ENCODE data around the gene USP46. TPM values are rescaled to one million over a fixed set of nuclear protein-coding genes. Genes with fewer than 3 reads are reported as not detected.
A peak's percentile ranks its signal among the peaks of the same experiment; 100 is the strongest.

The USP46 gene
- total and polyA plus RNA-seq, 2 of the 4 experiments (the other 2 are of a cell fraction), result 9.3 to 15.4 TPM

DNA sequence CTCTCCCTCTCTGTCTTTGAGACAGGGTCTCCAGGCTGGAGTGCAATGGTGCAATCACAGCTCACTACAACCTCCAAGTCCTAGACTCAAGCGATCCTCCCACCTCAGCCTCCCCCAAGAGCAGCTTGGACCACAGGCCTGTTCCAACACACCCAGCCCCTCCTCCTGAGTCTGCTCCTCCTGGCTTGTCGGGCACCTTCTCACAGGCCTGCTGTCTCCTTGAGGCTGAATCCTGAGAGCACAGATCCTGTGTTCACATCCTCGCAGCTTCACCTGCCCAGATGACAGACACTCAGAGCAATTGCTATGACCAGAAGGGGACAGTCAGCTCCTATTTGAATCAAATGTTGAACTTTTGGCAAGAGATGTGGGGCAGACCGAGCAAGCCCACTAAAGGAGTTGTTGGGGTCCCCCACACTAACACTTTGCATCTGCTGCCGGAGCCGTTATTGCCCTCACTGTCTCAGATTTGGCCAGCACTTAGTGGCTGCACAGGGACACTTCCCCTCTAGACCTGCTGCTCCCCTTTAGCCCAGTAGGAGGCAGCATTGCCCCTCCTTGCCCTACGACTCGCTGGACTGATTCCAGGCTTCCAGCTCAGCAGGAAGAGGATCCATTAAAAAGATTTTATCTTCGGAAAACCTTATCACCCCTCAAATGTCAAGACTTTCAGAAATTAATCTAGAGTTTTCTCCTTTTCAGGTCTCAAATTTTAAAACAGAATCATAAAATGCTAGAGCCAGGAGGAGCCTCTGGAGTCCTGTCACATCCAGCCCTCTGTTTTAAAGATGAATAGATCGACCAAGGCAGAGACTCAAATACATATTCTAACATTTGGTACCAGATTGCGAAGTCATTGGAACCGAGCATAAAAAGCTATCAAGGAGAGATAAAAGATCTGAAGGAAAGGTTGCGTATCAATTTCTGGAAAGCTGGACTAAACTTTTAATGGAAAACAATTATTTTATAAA, 113.7 kb downstream of the USP46 start:
- Histone ChIP-seq H4K5ac (ENCODE audit: low read depth, low read length) (no peak overlapping the region), H4K8ac (ENCODE audit: low read depth in 2 of 2, low read length in 2 of 2) (peak overlapping the region in 1 of 2 experiments; percentile 49; a peak in 2 of 4 replicates), H3K4me3 (ENCODE audit: insufficient read depth, low read depth, low read length) (no peak overlapping the region), H4K20me1 (ENCODE audit: insufficient read depth, low read length) (no peaks in the 10 kb centered on the region), H3K36me3 (ENCODE audit: control insufficient read depth, insufficient read depth, low read length) (no peaks in the 10 kb centered on the region), H3K9me1 (ENCODE audit: insufficient read depth, low read length) (no peaks in the 10 kb centered on the region), H4K91ac (ENCODE audit: insufficient read depth, low read depth, low read length) (peak overlapping the region; percentile 66), H2BK120ac (ENCODE audit: low read depth, low read length) (peak overlapping the region; percentile 65), H3K4ac (ENCODE audit: low read depth, low read length) (peak overlapping the region; percentile 55), H2AK5ac (ENCODE audit: low read depth, low read length) (peak overlapping the region; percentile 18; the same call in 1 of the 2 replicates), H3K18ac (ENCODE audit: low read depth, low read length) (no peak overlapping the region; the same call in 1 of the 2 replicates), H2AK9ac (replicated peaks; ENCODE audit: low read depth, low read length, poor library complexity) (peak overlapping the region; percentile 31), H2BK5ac (ENCODE audit: low read depth, low read length, poor library complexity, severe bottlenecking) (no peak overlapping the region), H3K79me1 (ENCODE audit: low read depth in 1 of 2, low read length in 2 of 2) (no peaks in the 10 kb centered on the region), H3K9me3 (ENCODE audit: control insufficient read depth, insufficient read depth, low read length) (no peaks in the 10 kb centered on the region), H2AFZ (replicated peaks; ENCODE audit: low read length, poor library complexity) (peak overlapping the region; percentile 24), H3K4me2 (ENCODE audit: low read depth, low read length) (no peak overlapping the region), H2BK20ac (ENCODE audit: low read depth, low read length) (peak overlapping the region; percentile 72), H3K9ac (ENCODE audit: low read depth, low read length) (no peak overlapping the region), H3K56ac (ENCODE audit: extremely low read depth, insufficient read depth, low read length) (peak overlapping the region; percentile 40; the same call in 1 of the 2 replicates), H3K14ac (replicated peaks; ENCODE audit: low read depth, low read length) (no peak overlapping the region), H3K23ac (ENCODE audit: low read depth, low read length) (no peak overlapping the region), H3K27ac (ENCODE audit: insufficient read depth, low read length) (no peak overlapping the region), H3K27me3 (ENCODE audit: control insufficient read depth, insufficient read depth, low read length) (no peaks in the 10 kb centered on the region), H2BK15ac (ENCODE audit: low read depth, low read length) (peak overlapping the region; percentile 68), H3K4me1 (ENCODE audit: control insufficient read depth, insufficient read depth, low read length) (no peaks in the 10 kb centered on the region)
- 21% methylated on average over 7 of the region's 13 CpGs; no CpG with 5 or more reads in 1 of the 2 experiments for WGBS, 2 experiments (ENCODE audit: extremely low coverage in 2 of 2, insufficient read length in 1 of 2)
- dilution Hi-C loops (cut with HindIII; ENCODE audit: low sequenced_read_pairs, unreplicated experiment) (no loop called here), intact Hi-C loops (cut with micrococcal nuclease) (loop anchor here (2.0 to 5.0 kb wide), 5 partner anchors 113 to 437 kb away; partner anchors contain the start of genes RASL11B and USP46), in situ Hi-C loops (cut with MboI; ENCODE audit: low sequenced_read_pairs) (loop anchor here (5.0 to 25.0 kb wide), 3 partner anchors 169 to 1692 kb away; partner anchors contain the start of gene PDGFRA)
- TF ChIP-seq, protein P1, sequence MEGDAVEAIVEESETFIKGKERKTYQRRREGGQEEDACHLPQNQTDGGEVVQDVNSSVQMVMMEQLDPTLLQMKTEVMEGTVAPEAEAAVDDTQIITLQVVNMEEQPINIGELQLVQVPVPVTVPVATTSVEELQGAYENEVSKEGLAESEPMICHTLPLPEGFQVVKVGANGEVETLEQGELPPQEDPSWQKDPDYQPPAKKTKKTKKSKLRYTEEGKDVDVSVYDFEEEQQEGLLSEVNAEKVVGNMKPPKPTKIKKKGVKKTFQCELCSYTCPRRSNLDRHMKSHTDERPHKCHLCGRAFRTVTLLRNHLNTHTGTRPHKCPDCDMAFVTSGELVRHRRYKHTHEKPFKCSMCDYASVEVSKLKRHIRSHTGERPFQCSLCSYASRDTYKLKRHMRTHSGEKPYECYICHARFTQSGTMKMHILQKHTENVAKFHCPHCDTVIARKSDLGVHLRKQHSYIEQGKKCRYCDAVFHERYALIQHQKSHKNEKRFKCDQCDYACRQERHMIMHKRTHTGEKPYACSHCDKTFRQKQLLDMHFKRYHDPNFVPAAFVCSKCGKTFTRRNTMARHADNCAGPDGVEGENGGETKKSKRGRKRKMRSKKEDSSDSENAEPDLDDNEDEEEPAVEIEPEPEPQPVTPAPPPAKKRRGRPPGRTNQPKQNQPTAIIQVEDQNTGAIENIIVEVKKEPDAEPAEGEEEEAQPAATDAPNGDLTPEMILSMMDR (conservative IDR thresholded peaks at IDR 0.05; ENCODE audit: low read depth, low read length), result peak; percentile 98
- no peak for TF ChIP-seq NFE2L2 (IDR thresholded peaks at IDR 0.05; ENCODE audit: low read depth, low read length)
- peak; percentile 98 for TF ChIP-seq SMC3 (IDR thresholded peaks at IDR 0.05; ENCODE audit: low read depth, low read length)
- peak; percentile 99 for TF ChIP-seq RAD21 (IDR thresholded peaks at IDR 0.05; ENCODE audit: low read length)
- TF ChIP-seq, protein P2, sequence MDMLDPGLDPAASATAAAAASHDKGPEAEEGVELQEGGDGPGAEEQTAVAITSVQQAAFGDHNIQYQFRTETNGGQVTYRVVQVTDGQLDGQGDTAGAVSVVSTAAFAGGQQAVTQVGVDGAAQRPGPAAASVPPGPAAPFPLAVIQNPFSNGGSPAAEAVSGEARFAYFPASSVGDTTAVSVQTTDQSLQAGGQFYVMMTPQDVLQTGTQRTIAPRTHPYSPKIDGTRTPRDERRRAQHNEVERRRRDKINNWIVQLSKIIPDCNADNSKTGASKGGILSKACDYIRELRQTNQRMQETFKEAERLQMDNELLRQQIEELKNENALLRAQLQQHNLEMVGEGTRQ (IDR thresholded peaks at IDR 0.05; ENCODE audit: low read depth, low read length), result no peak
- peak; percentile 53; the same call in 1 of the 2 replicates for TF ChIP-seq POLR2A (IDR thresholded peaks at IDR 0.05; ENCODE audit: low read depth, low read length)
- no peak for TF ChIP-seq MAZ (IDR thresholded peaks at IDR 0.05; ENCODE audit: borderline replicate concordance, low read depth, low read length)
- TF ChIP-seq RCOR1 (IDR thresholded peaks at IDR 0.05; ENCODE audit: insufficient replicate concordance, low read length), result no peak
- TF ChIP-seq, protein P3, sequence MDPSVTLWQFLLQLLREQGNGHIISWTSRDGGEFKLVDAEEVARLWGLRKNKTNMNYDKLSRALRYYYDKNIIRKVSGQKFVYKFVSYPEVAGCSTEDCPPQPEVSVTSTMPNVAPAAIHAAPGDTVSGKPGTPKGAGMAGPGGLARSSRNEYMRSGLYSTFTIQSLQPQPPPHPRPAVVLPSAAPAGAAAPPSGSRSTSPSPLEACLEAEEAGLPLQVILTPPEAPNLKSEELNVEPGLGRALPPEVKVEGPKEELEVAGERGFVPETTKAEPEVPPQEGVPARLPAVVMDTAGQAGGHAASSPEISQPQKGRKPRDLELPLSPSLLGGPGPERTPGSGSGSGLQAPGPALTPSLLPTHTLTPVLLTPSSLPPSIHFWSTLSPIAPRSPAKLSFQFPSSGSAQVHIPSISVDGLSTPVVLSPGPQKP (IDR thresholded peaks at IDR 0.05; ENCODE audit: borderline replicate concordance, low read depth, low read length), result no peak
- no peak for TF ChIP-seq FOS (IDR thresholded peaks at IDR 0.05; ENCODE audit: low read depth, low read length)
- TF ChIP-seq RFX5 (IDR thresholded peaks at IDR 0.05; ENCODE audit: low read depth, low read length), result no peak
- POLR2A ChIA-PET (ENCODE audit: unreplicated experiment), result no interaction called here
- CTCF ChIA-PET, result interaction anchor here (0.5 to 2.1 kb wide), 20 partner anchors 10 to 633 kb away, joined by 3 to 16 read pairs (median 4); no protein-coding TSS in a partner anchor
- ATAC-seq (ENCODE audit: low read depth) (peak; percentile 95), DNase-seq (peak; percentile 65)
- no TSS peak for BruUV-seq (replicated peaks)
